ENCODE results near the gene PCYT1A.

DNA sequence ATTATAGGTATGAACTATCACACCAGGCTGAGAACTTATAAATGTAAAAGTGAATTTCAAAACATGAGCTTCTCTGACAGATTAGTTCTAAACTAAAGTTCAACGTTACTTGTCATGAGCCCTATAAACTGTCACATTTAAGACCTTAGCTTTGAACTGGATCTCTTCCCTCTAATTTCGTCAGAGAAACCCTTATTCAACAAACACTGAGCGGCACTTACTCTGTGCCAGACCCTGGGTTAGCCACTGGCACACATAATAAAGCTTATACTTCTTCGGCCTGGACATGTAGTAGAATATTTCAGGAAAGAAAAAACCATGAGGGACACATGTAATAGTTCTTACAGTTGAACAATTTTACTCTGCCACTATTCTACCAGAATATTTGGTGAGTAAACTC is 5.6 kb downstream of the PCYT1A start:
- TF ChIP-seq POLR2A (IDR thresholded peaks at IDR 0.05) (no peak), POLR2AphosphoS5 (IDR thresholded peaks at IDR 0.05) (no peak)
- TF ChIP-seq, protein P1, sequence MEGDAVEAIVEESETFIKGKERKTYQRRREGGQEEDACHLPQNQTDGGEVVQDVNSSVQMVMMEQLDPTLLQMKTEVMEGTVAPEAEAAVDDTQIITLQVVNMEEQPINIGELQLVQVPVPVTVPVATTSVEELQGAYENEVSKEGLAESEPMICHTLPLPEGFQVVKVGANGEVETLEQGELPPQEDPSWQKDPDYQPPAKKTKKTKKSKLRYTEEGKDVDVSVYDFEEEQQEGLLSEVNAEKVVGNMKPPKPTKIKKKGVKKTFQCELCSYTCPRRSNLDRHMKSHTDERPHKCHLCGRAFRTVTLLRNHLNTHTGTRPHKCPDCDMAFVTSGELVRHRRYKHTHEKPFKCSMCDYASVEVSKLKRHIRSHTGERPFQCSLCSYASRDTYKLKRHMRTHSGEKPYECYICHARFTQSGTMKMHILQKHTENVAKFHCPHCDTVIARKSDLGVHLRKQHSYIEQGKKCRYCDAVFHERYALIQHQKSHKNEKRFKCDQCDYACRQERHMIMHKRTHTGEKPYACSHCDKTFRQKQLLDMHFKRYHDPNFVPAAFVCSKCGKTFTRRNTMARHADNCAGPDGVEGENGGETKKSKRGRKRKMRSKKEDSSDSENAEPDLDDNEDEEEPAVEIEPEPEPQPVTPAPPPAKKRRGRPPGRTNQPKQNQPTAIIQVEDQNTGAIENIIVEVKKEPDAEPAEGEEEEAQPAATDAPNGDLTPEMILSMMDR (IDR thresholded peaks at IDR 0.05) = no peak

All from prostate gland (tissue), 2 donors.